BLaER1 (cell line): Measurements from ENCODE around the gene SLC26A8.

Source experiments
- H3K27ac ChIP-seq: shearing (Covaris generic); formaldehyde crosslinking; 2 replicates; pipeline ENCODE4 v1.8.1; 2022
- H3K27me3 ChIP-seq: shearing (Covaris generic); formaldehyde crosslinking; 2 replicates; pipeline ENCODE4 v1.8.1; 2022
- H3K36me3 ChIP-seq: shearing (Covaris generic); formaldehyde crosslinking; 2 replicates; pipeline ENCODE4 v1.8.1; 2022
- H3K4me1 ChIP-seq: shearing (Covaris generic); formaldehyde crosslinking; 2 replicates; pipeline ENCODE4 v1.8.1; 2022
- H3K4me2 ChIP-seq: shearing (Covaris generic); formaldehyde crosslinking; 2 replicates; pipeline ENCODE4 v1.8.1; 2022
- H3K4me3 ChIP-seq: shearing (Covaris generic); formaldehyde crosslinking; 2 replicates; pipeline ENCODE4 v1.8.1; 2022
- H3K9ac ChIP-seq: shearing (Covaris generic); formaldehyde crosslinking; 2 replicates; pipeline ENCODE4 v1.8.1; 2022
- H3K9me3 ChIP-seq: shearing (Covaris generic); formaldehyde crosslinking; 2 replicates; pipeline ENCODE4 v1.8.1; 2022
- H4K20me1 ChIP-seq: shearing (Covaris generic); formaldehyde crosslinking; 2 replicates; pipeline ENCODE4 v1.8.1; 2022
- Cebpa-rat ChIP-seq: shearing (Covaris generic); IDR thresholded peaks from 2 replicates; pipeline ENCODE4 v1.8.1; 2022

The SLC26A8 gene

GRCh38 chr6:36023996-36024795, at the start of gene SLC26A8:
Gene SLC26A8, minus strand, starts transcription at chr6:36024641. Its CDS starts 4,934 bp downstream, at chr6:36019707.
- H3K36me3 ChIP-seq: no peaks in the 10 kb centered on the region
- 0 out of 2 replicates have a peak within 1 kb of the TSS, but pooled peaks have one; percentile 34 for H3K4me3 ChIP-seq
- H3K27me3 ChIP-seq: peaks cover 37% of the 10 kb centered on the region
- H3K4me1 ChIP-seq: peaks cover 14% of the 10 kb centered on the region
- no peak for TF ChIP-seq Cebpa-rat
- peaks cover 4% of the 10 kb centered on the region for H4K20me1 ChIP-seq
- no peak within 1 kb of the TSS for H3K27ac ChIP-seq
- H3K9ac ChIP-seq: no peak within 1 kb of the TSS
- H3K9me3 ChIP-seq: no peaks in the 10 kb centered on the region
- peak within 1 kb of the TSS; percentile 72 for H3K4me2 ChIP-seq

- Histone ChIP-seq H3K4me1 (no peaks in the 10 kb centered on the region), H3K4me3 (no peak overlapping the region), H3K9me3 (0 out of 2 replicates have a peak, but pooled peaks cover 1% of the 10 kb centered on the region), H3K9ac (no peak overlapping the region), H4K20me1 (peaks cover 71% of the 10 kb centered on the region), H3K4me2 (no peak overlapping the region), H3K27ac (no peak overlapping the region), H3K36me3 (peaks cover 71% of the 10 kb centered on the region), H3K27me3 (no peaks in the 10 kb centered on the region)
- no peak for TF ChIP-seq Cebpa-rat
Observed at GRCh38 chr6:36073587-36073986, 49.1 kb upstream of the SLC26A8 start.

- Histone ChIP-seq H3K9ac (no peak overlapping the region), H3K27me3 (no peaks in the 10 kb centered on the region), H3K27ac (no peak overlapping the region), H3K4me3 (no peak overlapping the region), H3K9me3 (no peaks in the 10 kb centered on the region), H3K4me2 (no peak overlapping the region), H4K20me1 (peaks cover 80% of the 10 kb centered on the region), H3K36me3 (peaks cover 68% of the 10 kb centered on the region), H3K4me1 (no peaks in the 10 kb centered on the region)
- TF ChIP-seq Cebpa-rat: no peak
Observed at GRCh38 chr6:36072681-36073080, 48.2 kb upstream of the SLC26A8 start.

- TF ChIP-seq Cebpa-rat: no peak
- Histone ChIP-seq H3K4me3 (no peak overlapping the region), H3K36me3 (peaks cover 67% of the 10 kb centered on the region), H4K20me1 (peaks cover 90% of the 10 kb centered on the region), H3K9ac (no peak overlapping the region), H3K4me1 (no peaks in the 10 kb centered on the region), H3K27me3 (no peaks in the 10 kb centered on the region), H3K9me3 (no peaks in the 10 kb centered on the region), H3K27ac (no peak overlapping the region), H3K4me2 (no peak overlapping the region)
Observed at GRCh38 chr6:36071714-36072113, 47.3 kb upstream of the SLC26A8 start.

GRCh38 chr6:36071281-36071680, 46.8 kb upstream of the SLC26A8 start:
- no peak overlapping the region for H3K9ac ChIP-seq
- no peak overlapping the region for H3K4me2 ChIP-seq
- no peaks in the 10 kb centered on the region for H3K9me3 ChIP-seq
- H3K4me3 ChIP-seq: no peak overlapping the region
- peaks cover 94% of the 10 kb centered on the region for H4K20me1 ChIP-seq
- H3K27me3 ChIP-seq: no peaks in the 10 kb centered on the region
- no peaks in the 10 kb centered on the region for H3K4me1 ChIP-seq
- peaks cover 62% of the 10 kb centered on the region for H3K36me3 ChIP-seq
- H3K27ac ChIP-seq: no peak overlapping the region
- no peak for TF ChIP-seq Cebpa-rat

- no peak overlapping the region for H3K4me2 ChIP-seq
- H3K27me3 ChIP-seq: no peaks in the 10 kb centered on the region
- peaks cover 95% of the 10 kb centered on the region for H4K20me1 ChIP-seq
- no peaks in the 10 kb centered on the region for H3K9me3 ChIP-seq
- no peak overlapping the region for H3K27ac ChIP-seq
- no peak overlapping the region for H3K4me3 ChIP-seq
- no peak overlapping the region for H3K9ac ChIP-seq
- H3K4me1 ChIP-seq: no peaks in the 10 kb centered on the region
- TF ChIP-seq Cebpa-rat: no peak
- H3K36me3 ChIP-seq: peaks cover 56% of the 10 kb centered on the region
Observed at GRCh38 chr6:36070252-36070651, 45.8 kb upstream of the SLC26A8 start.

GRCh38 chr6:36069573-36069972, 45.1 kb upstream of the SLC26A8 start:
- no peak overlapping the region for H3K4me2 ChIP-seq
- peaks cover 56% of the 10 kb centered on the region for H3K36me3 ChIP-seq
- H3K27me3 ChIP-seq: no peaks in the 10 kb centered on the region
- no peak overlapping the region for H3K27ac ChIP-seq
- peaks cover 95% of the 10 kb centered on the region for H4K20me1 ChIP-seq
- no peaks in the 10 kb centered on the region for H3K9me3 ChIP-seq
- no peak overlapping the region for H3K9ac ChIP-seq
- H3K4me3 ChIP-seq: no peak overlapping the region
- no peaks in the 10 kb centered on the region for H3K4me1 ChIP-seq
- TF ChIP-seq Cebpa-rat: no peak

GRCh38 chr6:36068586-36068985, 44.1 kb upstream of the SLC26A8 start:
- peaks cover 100% of the 10 kb centered on the region for H4K20me1 ChIP-seq
- no peaks in the 10 kb centered on the region for H3K9me3 ChIP-seq
- no peak for TF ChIP-seq Cebpa-rat
- H3K36me3 ChIP-seq: peaks cover 63% of the 10 kb centered on the region
- no peaks in the 10 kb centered on the region for H3K27me3 ChIP-seq
- H3K4me3 ChIP-seq: no peak overlapping the region
- H3K4me1 ChIP-seq: no peaks in the 10 kb centered on the region
- no peak overlapping the region for H3K9ac ChIP-seq
- H3K27ac ChIP-seq: no peak overlapping the region
- no peak overlapping the region for H3K4me2 ChIP-seq

GRCh38 chr6:36068012-36068392, 43.6 kb upstream of the SLC26A8 start:
- no peaks in the 10 kb centered on the region for H3K4me1 ChIP-seq
- H3K4me2 ChIP-seq: no peak overlapping the region
- peaks cover 68% of the 10 kb centered on the region for H3K36me3 ChIP-seq
- H3K9me3 ChIP-seq: no peaks in the 10 kb centered on the region
- H3K27me3 ChIP-seq: no peaks in the 10 kb centered on the region
- no peak overlapping the region for H3K4me3 ChIP-seq
- no peak for TF ChIP-seq Cebpa-rat
- H3K9ac ChIP-seq: no peak overlapping the region
- H4K20me1 ChIP-seq: peaks cover 100% of the 10 kb centered on the region
- no peak overlapping the region for H3K27ac ChIP-seq

- Histone ChIP-seq H3K27ac (no peak overlapping the region), H3K9me3 (no peaks in the 10 kb centered on the region), H3K4me3 (no peak overlapping the region), H3K27me3 (no peaks in the 10 kb centered on the region), H3K4me2 (no peak overlapping the region), H4K20me1 (peaks cover 100% of the 10 kb centered on the region), H3K36me3 (peaks cover 68% of the 10 kb centered on the region), H3K4me1 (no peaks in the 10 kb centered on the region), H3K9ac (no peak overlapping the region)
- no peak for TF ChIP-seq Cebpa-rat
Observed at GRCh38 chr6:36067374-36068011, 43.1 kb upstream of the SLC26A8 start.
